HL-60 (cell line): ENCODE results near the gene RIBC1.

Experiments
- DNase-seq, 2 experiments: peaks; one replicate each; pipeline ENCODE4 v3.0.0-alpha.2; 2010 to 2020; ENCODE audit warnings: low read depth in 1 of 2, low spot score in 1 of 2
- H3K27ac ChIP-seq: fragments of 250-450 bp; sonication (Bioruptor Pico); replicated peaks from 2 replicates; pipeline ENCODE4 v1.5.1; 2020; ENCODE audit warnings: mild to moderate bottlenecking, moderate library complexity
- H3K27me3 ChIP-seq: fragments of 250-450 bp; sonication (Bioruptor Pico); 2 replicates; pipeline ENCODE4 v1.5.1; 2021; ENCODE audit warnings: mild to moderate bottlenecking, moderate library complexity; ENCODE audit not compliant: insufficient read depth, poor library complexity, severe bottlenecking
- H3K4me3 ChIP-seq: replicated peaks from 2 replicates; pipeline ENCODE4 v1.5.1; 2011; ENCODE audit warnings: mild to moderate bottlenecking, control low read depth, low read length; ENCODE audit not compliant: insufficient read depth
- CTCF ChIP-seq: IDR thresholded peaks from one replicate; pipeline ENCODE4 v1.5.1; 2011; ENCODE audit warnings: low read length, control low read depth, inconsistent platforms; ENCODE audit not compliant: insufficient read depth
- GABPA ChIP-seq: IDR thresholded peaks from 2 replicates; pipeline ENCODE4 v1.6.1; 2012; ENCODE audit warnings: low read depth
- POLR2AphosphoS5 ChIP-seq: IDR thresholded peaks from 2 replicates; pipeline ENCODE4 v1.6.1; 2012; ENCODE audit warnings: low read depth
- REST ChIP-seq: IDR thresholded peaks from 2 replicates; pipeline ENCODE4 v1.6.1; 2012; ENCODE audit warnings: low read depth; ENCODE audit not compliant: insufficient replicate concordance
- SPI1 ChIP-seq: IDR thresholded peaks from 2 replicates; pipeline ENCODE4 v1.6.1; 2012; ENCODE audit warnings: low read depth, mild to moderate bottlenecking, borderline replicate concordance

The RIBC1 gene

GRCh38 chrX:53379008-53379710 lies 43.5 kb upstream of the RIBC1 start:
- no peak for DNase-seq
- TF ChIP-seq POLR2AphosphoS5 (no peak), GABPA (no peak), REST (no peak), SPI1 (no peak), CTCF (no peak)
- no peak overlapping the region for H3K27ac ChIP-seq
- H3K4me3 ChIP-seq: no peak overlapping the region
- H3K27me3 ChIP-seq: no peaks in the 10 kb centered on the region

- H3K4me3 ChIP-seq: no peak overlapping the region
- TF ChIP-seq SPI1 (no peak), POLR2AphosphoS5 (no peak), CTCF (no peak), REST (no peak), GABPA (no peak)
- no peaks in the 10 kb centered on the region for H3K27me3 ChIP-seq
- no peak overlapping the region for H3K27ac ChIP-seq
- no peak for DNase-seq
These were observed 42.9 kb upstream of the RIBC1 start for GRCh38 chrX:53379747-53380146.

GRCh38 chrX:53383376-53384076 lies 39.1 kb upstream of the RIBC1 start:
- TF ChIP-seq SPI1 (no peak), REST (no peak), GABPA (no peak)
- DNase-seq: no peak
- no peaks in the 10 kb centered on the region for H3K27me3 ChIP-seq
- no peak overlapping the region for H3K27ac ChIP-seq
- H3K4me3 ChIP-seq: no peak overlapping the region
